Measurements from ENCODE around the gene LYST. TPM values are rescaled to one million over a fixed set of nuclear protein-coding genes. Genes with fewer than 3 reads are reported as not detected.

LYST gene
- total and polyA plus RNA-seq, 2 of the 8 experiments (the other 6 are each of a cell fraction or from before 2014, with no cell fraction given) = 0.29 to 0.58 TPM

DNA sequence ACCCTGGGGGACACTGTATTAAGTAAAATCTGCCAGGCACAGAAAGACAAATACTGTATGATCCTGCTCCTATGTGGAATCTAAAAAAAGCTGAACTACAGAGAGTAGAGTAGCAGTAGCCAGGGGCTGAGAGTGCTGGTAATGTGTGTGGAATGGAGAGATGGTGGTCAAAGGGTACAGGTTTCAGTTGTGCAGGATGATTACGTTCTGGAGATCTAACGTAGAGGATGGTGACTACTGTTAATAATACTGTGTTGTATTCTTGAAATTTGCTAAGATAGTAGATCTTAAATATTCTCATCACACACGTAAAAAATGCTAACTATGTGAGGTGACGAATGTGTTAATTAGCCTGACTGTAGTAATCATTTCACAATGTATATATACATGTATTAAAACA is 177.3 kb downstream of the LYST start:
- H3K36me3 ChIP-seq (ENCODE audit: control insufficient read depth in 2 of 4, insufficient read depth in 4 of 4, low read length in 3 of 4) = no peaks in the 10 kb centered on the region
- H2BK12ac ChIP-seq (ENCODE audit: low read depth, low read length) = no peak overlapping the region
- FAIRE-seq (no peak), DNase-seq (ENCODE audit: low read depth in 1 of 2, low spot score in 2 of 2) (no peak)
- H2BK20ac ChIP-seq (ENCODE audit: low read length) = no peak overlapping the region
- ChIA-PET CTCF (ENCODE audit: partially characterized antibody) (interaction anchor here (0.7 to 3.1 kb wide), 7 partner anchors 14 to 276 kb away, joined by 3 to 11 read pairs (median 3); partner anchors contain the start of gene B3GALNT2), POLR2A (ENCODE audit: partially characterized antibody) (interaction anchor here (1.2 kb wide), 1 partner anchor 10 kb away, joined by 3 read pairs; no protein-coding TSS in a partner anchor)
- no peak overlapping the region for H3K9ac ChIP-seq (replicated peaks in 1 of 4; ENCODE audit: extremely low read depth in 1 of 4, low read depth in 3 of 4, low read length in 3 of 4)
- H3K79me2 ChIP-seq (ENCODE audit: control insufficient read depth in 1 of 2, insufficient read depth in 2 of 2, low read length in 2 of 2) = no peaks in the 10 kb centered on the region
- no peak overlapping the region for H4K91ac ChIP-seq (replicated peaks; ENCODE audit: insufficient read length, low read length)
- H2BK15ac ChIP-seq (ENCODE audit: low read length) = no peak overlapping the region
- no peaks in the 10 kb centered on the region for H3K79me1 ChIP-seq (ENCODE audit: low read depth, low read length)
- H3K56ac ChIP-seq (replicated peaks; ENCODE audit: insufficient read length, low read depth, low read length) = no peak overlapping the region
- H2BK120ac ChIP-seq (replicated peaks; ENCODE audit: low read depth, low read length) = no peak overlapping the region
- no peak overlapping the region for H2AK5ac ChIP-seq (ENCODE audit: low read depth, low read length)
- no peak overlapping the region for H2AFZ ChIP-seq (ENCODE audit: low read length)
- no peak overlapping the region for H3K18ac ChIP-seq (ENCODE audit: extremely low read depth, low read length)
- H2BK5ac ChIP-seq (ENCODE audit: low read depth, low read length) = no peak overlapping the region
- no peak overlapping the region for H3K14ac ChIP-seq (ENCODE audit: insufficient read length)
- no peaks in the 10 kb centered on the region; the same call in 1 of the 2 replicates for H3K23me2 ChIP-seq (ENCODE audit: low read depth, low read length)
- H4K8ac ChIP-seq (ENCODE audit: extremely low read depth, insufficient read depth, low read length) = no peak overlapping the region
- no peak overlapping the region for H3K4ac ChIP-seq (replicated peaks; ENCODE audit: insufficient read length, low read depth, low read length)
- H3K4me1 ChIP-seq (replicated peaks in 1 of 4; ENCODE audit: control insufficient read depth in 3 of 4, insufficient read depth in 4 of 4, low read length in 3 of 4) = no peaks in the 10 kb centered on the region; a peak in 1 of 7 replicates
- 86% methylated on average over 4 of the region's 4 CpGs; no CpG with 5 or more reads in 1 of the 2 experiments for WGBS, 2 experiments (ENCODE audit: extremely low coverage in 1 of 2, insufficient coverage in 1 of 2, insufficient read length in 1 of 2, insufficient replicate concordance in 2 of 2, low coverage in 1 of 2, low lambda C conversion rate in 2 of 2, missing lambda C conversion rate in 1 of 2)
- no peak overlapping the region for H3K27ac ChIP-seq (ENCODE audit: low read depth, low read length)
- H3K4me3 ChIP-seq (ENCODE audit: extremely low read depth in 1 of 4, insufficient read depth in 2 of 4, low read depth in 3 of 4, low read length in 4 of 4) = no peak overlapping the region
- H3K9me3 ChIP-seq (ENCODE audit: insufficient read depth in 2 of 2, low read depth in 1 of 2, low read length in 1 of 2) = no peaks in the 10 kb centered on the region
- no peak overlapping the region for H4K5ac ChIP-seq (ENCODE audit: insufficient read length, low read depth, low read length)
- no peak overlapping the region for H3K4me2 ChIP-seq (ENCODE audit: insufficient read depth in 1 of 2, low read depth in 2 of 2, low read length in 2 of 2)
- no peaks in the 10 kb centered on the region for H3K27me3 ChIP-seq (replicated peaks in 1 of 4; ENCODE audit: control insufficient read depth in 3 of 4, extremely low read depth in 1 of 4, insufficient read depth in 3 of 4, low read length in 3 of 4)
- H4K20me1 ChIP-seq (replicated peaks in 1 of 2; ENCODE audit: control insufficient read depth in 1 of 2, insufficient read depth in 2 of 2, low read length in 2 of 2) = peaks cover 0 to 2% of the 10 kb centered on the region in 2 experiments
- no peak overlapping the region for H3K23ac ChIP-seq (ENCODE audit: insufficient read length)
- TF ChIP-seq RAD21 (IDR thresholded peaks at IDR 0.05 in 1 of 2, conservative IDR thresholded peaks at IDR 0.05 in 1 of 2; ENCODE audit: low read depth in 2 of 2, low read length in 2 of 2) (no peak), RFX5 (IDR thresholded peaks at IDR 0.05; ENCODE audit: borderline replicate concordance, low read depth, low read length) (no peak), TAF7 (optimal IDR thresholded peaks at IDR 0.05; ENCODE audit: borderline replicate concordance, low read depth, low read length) (no peak), CREB1 (IDR thresholded peaks at IDR 0.05) (no peak), RXRA (IDR thresholded peaks at IDR 0.05; ENCODE audit: insufficient read depth, low read depth, low read length) (no peak), NRF1 (IDR thresholded peaks at IDR 0.05; ENCODE audit: low read depth, low read length) (no peak), NANOG (IDR thresholded peaks at IDR 0.05; ENCODE audit: insufficient read depth, low read depth, low read length, poor library complexity, severe bottlenecking) (no peak), TEAD4 (IDR thresholded peaks at IDR 0.05; ENCODE audit: low read depth, low read length) (no peak), EZH2 (IDR thresholded peaks at IDR 0.05; ENCODE audit: low read depth, low read length, severe bottlenecking) (no peak), HDAC6 (IDR thresholded peaks at IDR 0.05; ENCODE audit: low read depth, low read length) (no peak), SAP30 (IDR thresholded peaks at IDR 0.05; ENCODE audit: insufficient read depth, insufficient replicate concordance, low read length) (no peak), TCF12 (IDR thresholded peaks at IDR 0.05; ENCODE audit: low read depth, low read length) (no peak)
- TF ChIP-seq, protein P1, sequence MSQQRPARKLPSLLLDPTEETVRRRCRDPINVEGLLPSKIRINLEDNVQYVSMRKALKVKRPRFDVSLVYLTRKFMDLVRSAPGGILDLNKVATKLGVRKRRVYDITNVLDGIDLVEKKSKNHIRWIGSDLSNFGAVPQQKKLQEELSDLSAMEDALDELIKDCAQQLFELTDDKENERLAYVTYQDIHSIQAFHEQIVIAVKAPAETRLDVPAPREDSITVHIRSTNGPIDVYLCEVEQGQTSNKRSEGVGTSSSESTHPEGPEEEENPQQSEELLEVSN (IDR thresholded peaks at IDR 0.05) = no peak

All from H1 (cell line).